KG1 (cell line): ENCODE measurements around the gene EPHX1.

Experiments used
- DNase-seq: peaks from one replicate; lab custom pipeline; 2025; lab: John Stamatoyannopoulos, UW

The EPHX1 gene

DNA sequence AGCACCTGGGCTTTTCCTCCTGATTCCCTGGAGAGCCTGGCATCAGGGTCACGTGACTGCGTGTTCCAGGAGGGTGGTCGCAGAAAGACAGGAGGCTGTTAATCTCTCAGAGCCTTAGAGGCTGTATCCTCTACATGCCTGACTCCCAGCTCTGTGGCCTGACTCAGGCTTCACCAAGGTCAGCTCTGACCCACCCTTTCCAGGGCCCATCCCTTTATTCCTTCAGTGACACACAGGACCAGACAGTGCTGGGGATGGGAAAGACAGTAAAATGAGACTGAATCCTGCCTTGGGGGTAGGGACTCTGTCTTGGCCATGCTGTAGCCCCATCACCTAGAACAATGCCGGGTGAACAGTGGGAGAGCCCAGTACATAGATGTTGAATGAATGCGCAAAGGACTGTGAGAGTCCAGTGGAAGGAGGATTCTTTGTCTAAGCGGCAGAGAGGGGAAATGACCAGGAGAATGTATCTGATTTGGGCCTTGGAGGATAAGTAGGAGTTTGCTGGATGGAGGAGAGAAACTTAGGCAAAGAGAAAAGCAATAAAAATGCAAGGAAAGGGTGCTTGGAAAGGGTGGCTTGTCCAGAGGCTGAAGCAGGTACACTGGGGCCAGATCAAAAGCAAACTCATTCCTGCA, 33.0 kb downstream of the EPHX1 start:
- no peak for DNase-seq

DNA sequence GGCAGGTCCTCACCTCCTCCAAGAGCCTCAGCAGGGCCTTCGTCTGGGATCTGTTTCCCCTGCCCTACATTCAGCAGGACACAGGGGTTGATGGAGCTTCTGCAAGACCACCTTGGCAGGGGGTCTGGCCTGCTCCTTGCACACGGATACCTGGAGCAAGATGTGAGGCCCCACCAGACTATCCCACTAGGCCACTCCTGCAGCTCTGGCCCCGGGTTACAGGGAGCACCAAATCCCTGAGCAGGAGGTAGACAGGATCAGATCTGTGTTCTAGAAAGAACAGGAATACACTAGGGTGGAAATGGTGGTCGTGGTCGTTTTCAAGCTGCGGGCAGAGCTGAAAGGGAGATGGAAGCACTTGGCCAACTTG, 33.5 kb downstream of the EPHX1 start:
- DNase-seq, result no peak

DNA sequence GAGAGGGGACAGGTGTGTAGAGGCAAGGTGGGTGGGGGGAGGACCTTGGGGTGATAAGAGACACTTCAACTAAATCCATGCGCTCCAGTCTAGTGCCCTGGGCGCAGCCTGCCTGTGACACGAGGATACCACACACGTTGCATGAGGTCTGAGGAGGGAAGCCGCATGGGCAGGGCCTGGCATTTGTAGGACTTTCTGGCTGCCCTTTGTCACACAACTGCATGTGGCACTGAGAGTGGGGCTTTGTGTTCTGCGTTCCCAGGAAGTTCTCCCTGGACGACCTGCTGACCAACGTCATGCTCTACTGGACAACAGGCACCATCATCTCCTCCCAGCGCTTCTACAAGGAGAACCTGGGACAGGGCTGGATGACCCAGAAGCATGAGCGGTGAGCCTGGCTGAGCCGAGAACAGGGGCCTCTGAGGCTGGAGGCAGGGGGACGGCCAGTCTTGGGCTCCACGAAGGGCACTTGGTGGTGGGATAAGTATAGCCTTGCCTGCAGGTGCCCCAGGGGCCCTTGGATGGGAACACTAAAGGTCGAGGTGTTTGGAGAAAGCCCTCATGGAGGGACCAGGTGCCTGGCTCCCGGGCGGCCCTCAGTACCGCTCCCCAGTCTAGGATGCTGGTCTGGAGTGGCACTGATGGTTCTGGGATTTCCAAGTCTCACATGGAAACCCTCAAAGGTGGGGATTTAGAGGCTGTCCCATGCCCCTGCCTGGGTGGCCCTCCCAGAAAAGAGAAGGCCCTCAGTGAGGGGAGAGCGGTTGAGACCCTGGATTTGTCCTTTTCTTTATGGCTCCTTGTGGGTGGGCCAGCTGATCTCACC, 34.5 kb downstream of the EPHX1 start:
- no peak for DNase-seq

DNA sequence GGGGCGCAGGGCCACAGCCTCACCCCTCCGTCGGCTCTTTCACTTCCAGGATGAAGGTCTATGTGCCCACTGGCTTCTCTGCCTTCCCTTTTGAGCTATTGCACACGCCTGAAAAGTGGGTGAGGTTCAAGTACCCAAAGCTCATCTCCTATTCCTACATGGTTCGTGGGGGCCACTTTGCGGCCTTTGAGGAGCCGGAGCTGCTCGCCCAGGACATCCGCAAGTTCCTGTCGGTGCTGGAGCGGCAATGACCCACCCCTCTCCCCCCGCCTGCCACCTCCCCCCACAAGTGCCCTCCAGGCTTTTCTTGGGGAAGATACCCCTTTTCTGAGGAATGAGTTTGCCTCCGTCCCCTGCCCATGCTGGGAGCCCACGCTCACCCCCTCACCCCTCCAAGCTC, 35.2 kb downstream of the EPHX1 start:
- no peak for DNase-seq

DNA sequence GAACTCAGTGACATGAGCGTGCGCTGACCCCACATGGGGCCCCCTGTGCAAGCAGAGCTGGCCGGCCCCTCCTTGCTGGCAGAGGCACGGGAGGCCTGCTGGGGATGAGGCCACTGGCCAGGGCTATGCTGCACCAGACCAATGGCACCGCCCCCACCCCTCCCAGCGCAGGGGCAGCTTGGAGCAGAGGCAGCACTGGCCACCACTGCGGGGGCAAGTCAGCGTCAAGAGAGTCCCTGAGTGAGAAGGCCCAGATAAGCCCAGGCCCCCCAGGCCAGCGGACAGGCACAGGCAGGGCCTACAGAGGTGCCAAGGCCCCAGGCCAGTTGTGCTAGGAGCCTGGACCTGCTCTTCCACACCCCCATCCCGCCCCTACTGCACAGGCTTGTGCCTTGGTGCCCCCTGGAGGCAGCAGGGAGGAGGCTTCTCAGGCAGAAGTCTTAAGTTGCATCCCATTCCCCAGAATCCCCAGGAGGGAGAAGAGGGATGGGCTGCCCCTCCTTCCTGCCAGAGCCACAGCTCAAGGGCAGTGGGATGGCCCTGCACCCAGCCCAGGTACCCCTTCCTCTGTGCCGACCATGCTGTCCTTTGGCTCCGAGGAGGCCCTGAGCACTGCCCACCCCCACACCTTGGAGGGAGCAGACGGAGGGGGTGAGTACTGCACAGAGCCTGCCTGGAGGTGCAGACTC, 35.8 kb downstream of the EPHX1 start:
- DNase-seq, result no peak

DNA sequence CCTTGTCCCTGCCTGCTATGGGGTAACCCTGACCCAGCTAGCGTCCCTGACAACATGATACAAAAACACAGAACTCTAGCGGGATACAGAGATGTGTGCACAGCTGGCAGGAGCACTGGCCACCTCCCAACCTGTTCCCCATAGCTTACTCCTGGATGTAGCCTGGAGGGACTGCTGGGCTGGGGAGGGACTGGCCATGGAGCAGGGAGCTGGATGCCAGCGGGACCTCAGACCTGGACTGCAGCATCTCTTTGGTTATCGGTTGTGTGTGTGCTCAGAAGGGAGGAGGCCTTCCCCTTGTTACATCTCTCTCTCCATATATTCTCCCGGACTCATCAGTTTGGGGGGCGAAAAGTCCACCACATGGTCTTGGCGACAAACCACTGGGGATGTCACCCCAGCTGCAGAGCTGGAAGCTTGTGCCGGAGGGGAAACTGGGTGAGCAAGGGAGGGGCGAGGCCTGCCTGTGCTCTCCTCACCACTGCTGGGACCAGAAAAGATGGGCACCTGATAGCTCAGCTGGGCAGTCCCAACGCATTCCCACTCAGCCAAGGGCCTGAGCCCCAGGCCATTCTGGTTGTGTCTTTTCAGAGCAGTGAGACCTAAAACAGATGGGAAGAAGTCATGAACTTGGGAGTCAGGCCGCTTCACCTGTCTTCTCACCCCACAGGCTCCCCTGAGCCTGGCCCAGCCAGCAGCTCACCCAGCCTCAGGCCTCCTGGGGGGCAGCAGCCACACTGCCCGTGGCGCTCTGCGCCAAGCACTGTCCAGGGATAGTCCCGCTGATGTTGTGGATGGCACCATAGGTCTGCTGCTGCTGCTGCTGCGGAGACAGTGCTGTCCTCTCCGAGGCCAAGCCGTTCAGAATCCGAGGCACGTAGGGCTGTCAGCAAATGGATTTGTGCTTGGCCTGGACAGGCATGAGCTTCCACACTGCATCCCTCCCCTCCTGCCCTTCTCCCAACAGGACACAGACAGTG, 36.7 kb downstream of the EPHX1 start:
- DNase-seq, result no peak

DNA sequence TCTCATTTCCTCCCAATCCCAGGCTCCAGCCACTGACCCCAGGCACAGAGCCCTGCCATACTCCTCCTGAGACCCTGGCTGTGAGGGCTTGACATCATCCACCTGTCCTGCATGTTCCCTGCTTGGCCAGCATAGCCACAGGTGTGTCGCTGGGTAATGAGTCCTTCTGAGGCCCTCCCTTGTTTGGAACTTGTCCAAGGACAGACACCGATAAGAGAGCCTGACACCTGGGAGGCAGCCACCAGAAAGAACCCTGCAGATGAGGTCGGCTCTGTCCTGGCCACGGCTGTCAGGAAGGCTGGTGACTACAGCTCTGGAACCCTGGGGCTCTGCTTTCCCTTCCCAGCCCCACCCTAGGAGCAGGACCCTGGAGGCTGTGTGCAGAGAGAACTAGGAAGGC, 37.7 kb downstream of the EPHX1 start:
- DNase-seq, result no peak

DNA sequence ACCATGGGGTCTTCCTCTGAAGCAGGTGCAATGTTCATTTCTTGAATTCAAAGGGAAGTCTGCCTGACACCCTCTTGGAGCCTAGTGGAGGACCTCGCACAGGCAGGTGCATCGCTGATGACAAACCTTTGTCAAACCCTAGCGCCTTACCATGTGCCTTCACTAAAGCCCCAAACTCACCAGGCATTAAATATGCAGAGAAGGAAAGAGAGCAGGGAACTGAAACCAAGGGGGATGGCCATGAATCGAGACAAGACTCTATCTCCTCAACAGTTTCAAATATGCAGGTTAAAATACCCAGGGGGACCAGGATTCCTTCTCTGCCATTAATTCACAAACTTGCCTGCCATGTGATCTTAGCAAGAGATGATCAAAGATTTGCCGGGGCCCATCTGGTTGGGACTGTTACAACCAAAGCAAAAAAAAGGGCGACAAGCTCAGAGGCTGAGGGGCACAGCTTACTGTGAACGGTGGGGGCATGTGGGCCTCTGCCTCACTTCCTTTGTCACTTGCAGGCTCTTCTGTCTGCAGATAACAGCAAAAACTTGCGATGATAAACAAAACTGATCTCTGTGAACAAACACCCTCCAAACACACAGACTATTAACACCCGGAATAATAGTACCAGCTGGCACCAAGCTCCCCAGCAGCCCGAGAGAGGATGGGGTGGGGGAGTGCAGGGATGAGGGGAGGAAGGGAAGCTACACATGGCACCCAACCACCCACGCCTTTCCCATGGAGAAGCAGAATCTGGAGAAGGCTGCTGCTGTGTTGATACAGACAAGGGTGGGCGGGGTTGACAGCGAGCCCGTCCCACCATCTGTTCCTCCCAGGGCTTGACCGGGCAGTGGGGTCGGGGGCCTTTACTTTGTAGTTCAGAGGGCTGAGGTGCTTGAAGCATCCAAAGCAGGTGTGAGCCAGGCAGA, 38.4 kb downstream of the EPHX1 start:
- no peak for DNase-seq

DNA sequence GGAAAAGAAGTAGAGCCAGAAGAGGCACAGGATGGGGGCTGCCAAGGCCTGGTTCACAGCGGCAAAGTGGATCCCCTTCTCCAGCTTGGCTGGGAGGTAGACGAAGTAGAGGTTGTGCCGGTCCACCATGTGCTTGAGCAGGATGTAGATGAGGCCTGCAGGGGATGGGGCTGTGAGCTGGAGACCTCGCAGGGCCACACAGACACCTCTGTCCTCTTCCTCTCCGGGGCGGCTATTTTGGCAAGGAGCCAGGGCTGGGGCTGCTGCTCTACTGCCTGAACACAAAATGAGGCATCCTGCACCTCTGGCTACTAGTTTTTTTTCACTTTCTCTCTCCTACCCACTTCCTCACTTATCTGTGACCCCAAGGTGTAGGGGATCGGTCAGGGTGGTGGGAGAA, 40.0 kb downstream of the EPHX1 start:
- no peak for DNase-seq

DNA sequence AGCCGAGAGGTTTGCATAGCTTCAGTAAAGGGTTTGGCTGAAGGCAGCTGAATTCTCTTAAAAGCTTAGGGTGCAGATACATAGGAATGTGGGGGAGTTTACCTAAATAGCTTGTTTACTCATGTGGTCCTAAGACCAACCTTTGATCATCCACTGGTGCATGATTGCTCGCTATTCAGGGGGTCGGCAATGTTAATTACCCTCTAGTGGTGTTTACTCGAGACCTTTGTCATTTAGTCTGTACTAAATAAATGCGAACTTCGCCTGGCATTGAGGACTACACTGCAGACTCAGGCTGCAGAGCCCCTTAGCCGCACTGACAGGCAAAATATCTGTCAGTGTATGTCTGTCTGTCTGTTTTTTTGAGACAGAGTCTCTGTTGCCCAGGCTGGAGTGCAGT, 40.4 kb downstream of the EPHX1 start:
- DNase-seq, result no peak

DNA sequence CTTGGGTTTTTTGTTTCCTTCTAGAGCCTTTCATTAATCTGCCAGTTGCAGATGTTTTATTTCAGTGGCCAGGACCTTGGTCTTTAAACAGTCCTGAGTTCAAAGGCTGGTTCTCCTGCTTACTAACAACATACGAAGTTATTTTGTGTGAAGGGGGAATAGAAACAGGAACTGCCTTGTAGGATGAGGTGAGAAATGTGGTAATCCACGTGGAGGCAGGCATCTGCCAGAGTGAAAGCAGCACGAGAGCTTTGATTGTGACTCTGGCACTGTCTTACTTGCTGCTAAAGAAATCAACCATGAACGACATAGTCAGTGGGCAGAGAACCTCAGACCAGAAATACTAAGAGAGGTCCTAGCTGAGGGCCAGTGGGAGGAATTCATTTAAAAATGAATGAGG, 41.9 kb downstream of the EPHX1 start:
- DNase-seq, result no peak

DNA sequence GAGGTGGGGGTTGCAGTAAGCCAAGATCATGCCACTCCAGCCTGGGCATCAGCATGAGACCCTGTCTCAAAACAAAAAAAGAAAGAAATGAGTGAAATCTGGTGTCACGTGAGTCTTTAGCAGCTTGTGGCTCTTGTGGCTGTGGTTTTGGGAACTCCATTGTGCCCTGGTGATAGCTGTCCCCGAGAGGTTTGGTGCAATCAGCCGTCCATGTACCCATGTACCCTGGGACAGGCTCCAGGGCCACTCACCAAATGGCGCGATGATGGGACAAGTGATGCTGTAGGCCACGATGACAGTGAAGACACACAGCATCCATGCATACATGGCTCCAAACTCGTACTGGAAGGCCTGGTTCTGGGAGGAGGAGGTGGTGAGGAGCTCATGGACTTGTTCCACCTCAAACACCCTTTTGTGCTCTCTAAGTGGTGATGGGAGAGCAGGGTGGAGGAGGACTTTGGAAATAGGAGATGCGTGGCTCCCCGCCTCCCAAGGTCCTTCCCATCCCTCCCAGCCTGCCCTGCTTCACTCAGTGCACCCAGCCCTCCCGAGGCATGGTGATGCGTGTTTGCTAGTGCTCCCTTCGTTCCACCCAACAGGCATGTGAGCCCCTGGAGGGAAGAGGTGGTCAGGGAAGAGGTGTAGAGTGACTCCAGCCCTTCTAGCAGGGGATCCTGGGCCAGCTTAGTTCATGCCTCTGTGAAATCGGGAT, 42.6 kb downstream of the EPHX1 start:
- no peak for DNase-seq

DNA sequence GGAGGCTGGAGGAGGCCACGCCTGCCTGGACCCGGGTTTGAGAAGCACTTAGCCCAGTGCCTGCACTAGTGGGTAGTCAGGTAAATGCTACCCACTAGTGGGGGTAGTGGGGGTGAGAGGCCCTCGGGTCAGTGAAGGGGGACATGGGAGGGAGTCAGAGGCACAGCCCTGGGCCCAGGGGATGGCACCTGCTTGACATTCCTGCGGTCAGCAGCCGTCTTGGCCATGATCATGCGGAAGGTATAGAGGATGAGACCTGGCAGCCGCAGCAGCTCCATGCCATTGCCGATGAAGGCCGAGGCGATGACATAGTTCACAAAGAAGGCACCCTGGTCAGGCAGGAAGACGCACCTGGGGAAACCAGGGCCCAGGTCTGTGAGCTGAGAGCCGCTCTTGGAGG, 43.5 kb downstream of the EPHX1 start:
- DNase-seq, result no peak

DNA sequence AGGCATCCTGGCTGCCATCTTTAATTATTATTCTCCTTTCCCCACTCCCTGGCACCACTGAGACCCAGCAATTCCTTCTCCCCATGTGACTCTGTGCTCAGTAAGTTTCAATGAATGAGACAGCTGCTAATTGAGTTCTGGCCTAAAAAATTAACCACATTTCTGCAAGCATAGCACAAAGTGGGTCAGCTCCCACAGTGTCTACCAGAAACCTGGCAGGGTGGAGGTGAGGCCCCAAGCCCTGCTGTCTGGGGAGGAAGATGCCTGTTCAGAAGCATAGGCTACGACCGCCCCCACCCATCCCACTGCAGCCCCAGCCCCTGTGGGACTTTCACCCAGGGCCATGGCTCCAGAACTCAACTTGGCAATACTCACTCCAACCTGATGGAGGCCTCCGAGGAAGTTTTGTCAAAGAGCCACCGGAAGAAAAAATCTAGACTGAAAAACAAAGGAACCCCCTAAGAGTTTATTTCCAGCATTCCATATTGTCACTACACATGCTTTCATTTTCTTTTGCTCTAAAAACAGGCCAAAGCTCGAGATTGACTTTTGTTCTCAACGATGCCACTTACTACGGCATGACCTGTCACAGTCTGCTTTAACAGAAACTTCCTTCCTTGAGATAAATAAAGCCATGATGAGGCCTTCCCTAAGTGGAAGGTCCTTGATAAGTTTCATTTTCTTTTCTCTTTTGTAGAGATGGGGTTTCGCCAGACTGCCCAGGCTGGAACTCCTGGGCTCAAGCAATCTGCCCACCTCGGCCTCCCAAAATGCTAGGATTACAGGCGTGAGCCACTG, 45.8 kb downstream of the EPHX1 start:
- DNase-seq, result no peak

DNA sequence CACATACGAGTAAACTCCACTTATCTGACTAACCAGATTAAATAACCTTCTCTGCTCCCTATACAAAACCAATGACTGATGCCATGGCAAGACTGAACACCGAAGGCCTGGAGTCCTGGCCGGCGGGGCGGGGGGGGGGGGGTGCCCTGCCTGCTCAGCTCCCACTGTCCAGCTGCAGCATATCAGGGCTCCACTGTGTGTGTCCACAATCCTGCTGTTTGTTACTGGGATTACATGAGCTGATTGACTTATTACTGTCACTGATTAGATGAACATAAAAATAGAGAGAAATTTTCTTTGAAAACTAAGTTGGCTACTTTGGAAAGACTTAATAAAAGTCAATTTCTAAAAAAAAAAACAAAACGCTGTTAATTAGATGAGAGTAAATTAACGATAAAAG, 47.3 kb downstream of the EPHX1 start:
- DNase-seq, result no peak

DNA sequence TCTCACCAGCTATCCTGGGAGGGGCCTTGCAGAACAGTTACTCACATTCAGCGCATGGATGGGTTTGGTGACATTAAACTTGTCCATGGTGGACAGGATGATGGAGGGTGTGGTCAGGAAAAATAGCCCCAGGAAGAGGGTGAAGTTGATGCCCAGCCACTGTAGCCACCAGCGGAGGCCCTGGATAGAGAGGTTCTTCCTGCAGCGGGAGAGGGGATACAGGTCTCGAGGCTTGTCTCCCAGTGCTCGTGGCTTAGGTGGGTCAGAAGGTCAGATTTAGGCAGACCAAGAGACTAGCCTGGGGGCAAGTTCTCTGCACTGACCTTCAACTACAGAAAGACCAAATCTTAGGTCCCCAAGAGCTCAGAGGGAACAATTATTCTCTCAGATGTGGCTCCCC, 49.2 kb downstream of the EPHX1 start:
- no peak for DNase-seq

DNA sequence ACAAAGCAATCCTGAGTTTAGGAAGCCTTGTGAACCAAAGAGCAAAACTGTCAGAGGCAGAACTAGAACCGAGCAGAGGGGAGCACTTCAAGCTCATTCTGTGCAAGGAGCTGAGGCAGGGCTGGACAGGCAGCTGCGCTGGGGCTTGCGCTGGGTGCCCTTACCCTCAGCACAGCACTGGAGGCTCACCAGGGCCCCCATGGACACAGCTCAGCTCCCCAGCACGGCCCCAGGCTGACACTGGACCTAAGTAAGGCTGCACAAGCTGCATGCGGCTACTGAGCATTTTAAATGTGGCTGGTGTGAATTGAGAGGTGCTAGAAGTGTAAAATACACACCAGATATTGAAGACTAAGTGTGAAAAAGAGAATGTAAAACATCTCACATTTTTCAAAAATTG, 50.2 kb downstream of the EPHX1 start:
- no peak for DNase-seq

DNA sequence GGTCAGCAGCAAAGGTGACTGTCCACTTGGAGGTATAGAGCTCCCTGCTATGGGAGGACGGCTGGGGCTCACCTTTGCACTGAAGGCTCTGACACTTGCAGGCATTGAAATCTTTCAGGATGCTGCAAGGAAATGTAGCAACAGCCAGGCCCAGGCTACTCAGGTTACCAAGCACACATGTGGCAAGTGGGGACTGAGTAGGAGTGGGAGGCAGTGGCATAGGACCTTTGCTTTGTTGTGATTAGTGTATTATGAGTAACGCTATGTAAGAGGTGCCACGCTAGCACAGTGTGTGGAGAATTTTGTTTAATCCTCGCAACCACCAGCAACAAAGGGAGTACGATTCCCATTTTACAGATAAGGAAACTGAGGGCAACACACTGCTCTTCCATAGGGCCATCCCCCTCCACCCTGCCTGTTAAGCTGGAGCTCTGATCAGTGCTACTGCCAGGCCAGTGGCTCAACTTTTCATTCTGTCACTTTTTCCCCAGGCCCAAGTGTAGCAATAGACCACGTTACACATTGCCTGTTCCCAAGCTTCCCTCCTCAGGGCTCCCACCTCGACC, 51.0 kb downstream of the EPHX1 start:
- DNase-seq, result no peak
